Fibroblast of mammary gland (primary cell): Measurements from ENCODE around the gene DHX40.

Experiments
- DNase-seq: peaks from one replicate; pipeline ENCODE4 v3.0.0-alpha.2; 2010; ENCODE audit warnings: low read depth
- H3K4me3 ChIP-seq: 2 replicates; pipeline ENCODE4 v1.5.1; 2011; ENCODE audit warnings: low read depth, mild to moderate bottlenecking, low read length, moderate library complexity; ENCODE audit not compliant: control insufficient read depth
- TF ChIP-seq, protein P1 (sequence below): conservative IDR thresholded peaks from 2 replicates; pipeline ENCODE4 v1.5.1; 2011; ENCODE audit warnings: low read depth, low read length, inconsistent platforms; ENCODE audit not compliant: control insufficient read depth, insufficient read depth

DHX40 gene

GRCh38 chr17:59526451-59526850, 39.0 kb upstream of the DHX40 start:
- TF ChIP-seq, protein P1, sequence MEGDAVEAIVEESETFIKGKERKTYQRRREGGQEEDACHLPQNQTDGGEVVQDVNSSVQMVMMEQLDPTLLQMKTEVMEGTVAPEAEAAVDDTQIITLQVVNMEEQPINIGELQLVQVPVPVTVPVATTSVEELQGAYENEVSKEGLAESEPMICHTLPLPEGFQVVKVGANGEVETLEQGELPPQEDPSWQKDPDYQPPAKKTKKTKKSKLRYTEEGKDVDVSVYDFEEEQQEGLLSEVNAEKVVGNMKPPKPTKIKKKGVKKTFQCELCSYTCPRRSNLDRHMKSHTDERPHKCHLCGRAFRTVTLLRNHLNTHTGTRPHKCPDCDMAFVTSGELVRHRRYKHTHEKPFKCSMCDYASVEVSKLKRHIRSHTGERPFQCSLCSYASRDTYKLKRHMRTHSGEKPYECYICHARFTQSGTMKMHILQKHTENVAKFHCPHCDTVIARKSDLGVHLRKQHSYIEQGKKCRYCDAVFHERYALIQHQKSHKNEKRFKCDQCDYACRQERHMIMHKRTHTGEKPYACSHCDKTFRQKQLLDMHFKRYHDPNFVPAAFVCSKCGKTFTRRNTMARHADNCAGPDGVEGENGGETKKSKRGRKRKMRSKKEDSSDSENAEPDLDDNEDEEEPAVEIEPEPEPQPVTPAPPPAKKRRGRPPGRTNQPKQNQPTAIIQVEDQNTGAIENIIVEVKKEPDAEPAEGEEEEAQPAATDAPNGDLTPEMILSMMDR = no peak
- no peak overlapping the region for H3K4me3 ChIP-seq
- DNase-seq = no peak

GRCh38 chr17:59527325-59527917, 38.0 kb upstream of the DHX40 start:
- no peak overlapping the region for H3K4me3 ChIP-seq
- no peak for DNase-seq
- TF ChIP-seq, protein P1 = no peak

DNA sequence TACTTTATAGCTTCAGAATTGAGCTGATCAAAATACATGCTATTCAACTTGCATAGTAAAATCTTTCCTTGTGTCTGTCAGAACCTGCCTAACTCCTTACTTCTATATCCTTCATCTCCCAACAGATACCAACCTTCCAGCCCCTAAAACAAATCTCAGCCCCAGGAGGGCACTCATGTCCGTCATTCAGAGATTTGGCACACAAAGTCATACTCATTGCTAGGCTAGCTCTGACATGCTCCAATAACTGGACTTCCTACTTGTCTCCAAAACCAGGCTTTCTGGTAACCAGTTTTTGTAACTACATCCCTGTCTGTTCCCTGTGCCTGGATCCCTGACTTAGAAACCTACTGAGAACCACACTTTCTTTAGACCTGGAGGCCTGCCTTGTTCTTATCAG, 37.5 kb upstream of the DHX40 start:
- DNase-seq = no peak
- TF ChIP-seq, protein P1 = no peak
- H3K4me3 ChIP-seq = no peak overlapping the region

- no peak overlapping the region for H3K4me3 ChIP-seq
- TF ChIP-seq, protein P1 = no peak
- DNase-seq = no peak
These were observed 34.9 kb upstream of the DHX40 start for GRCh38 chr17:59530531-59530930.

DNA sequence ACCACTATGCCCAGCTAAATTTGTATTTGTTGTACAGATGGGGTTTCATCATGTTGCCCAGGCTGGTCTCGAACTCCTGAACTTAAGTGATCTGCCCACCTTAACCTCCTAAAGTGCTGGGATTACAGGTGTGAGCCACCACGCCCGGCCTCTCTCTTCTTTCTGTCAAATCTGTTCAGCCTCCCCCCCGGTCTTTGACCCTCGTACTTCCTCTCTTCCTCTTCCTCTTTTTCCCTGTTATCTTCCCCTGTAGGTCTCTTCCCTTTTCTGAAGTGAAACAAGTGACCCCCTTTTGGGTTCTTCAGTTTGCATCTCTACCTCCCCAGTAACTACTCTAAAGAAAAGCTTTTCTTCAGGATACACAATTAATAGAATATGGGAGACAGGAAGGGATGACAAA, 31.7 kb upstream of the DHX40 start:
- DNase-seq = no peak
- TF ChIP-seq, protein P1 = no peak
- no peak overlapping the region for H3K4me3 ChIP-seq

DNA sequence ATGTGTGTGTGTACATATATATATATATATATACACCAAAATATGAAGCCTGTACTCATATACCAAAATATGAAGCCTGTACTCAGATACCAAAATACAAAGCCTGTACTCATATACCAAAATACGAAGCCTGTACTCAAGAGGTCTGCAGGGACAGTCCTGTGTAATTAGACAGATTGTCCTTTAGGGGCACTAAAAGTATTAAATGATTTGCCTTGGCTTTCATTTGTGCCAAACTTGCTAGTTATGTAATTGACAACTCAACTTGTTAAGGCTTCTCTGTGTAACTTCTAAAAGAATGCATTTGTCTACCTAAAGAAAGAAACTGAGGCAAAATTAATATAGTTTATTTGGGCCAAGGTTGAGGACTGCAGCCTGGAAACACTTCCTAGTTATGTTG, 30.8 kb upstream of the DHX40 start:
- peak; percentile 6 for DNase-seq
- TF ChIP-seq, protein P1 = no peak

More for the DNA sequence above, 30.8 kb upstream of the DHX40 start:
- H3K4me3 ChIP-seq = no peak overlapping the region
